Activated CD4-positive, alpha-beta T cell treated with anti-CD3 and anti-CD28 coated beads, Interleukin-2, amount 50 U/mL, for 1 hour (primary cell): ENCODE data around the gene ACAP1.
A peak's percentile ranks its signal among the peaks of the same experiment; 100 is the strongest.
"Not testable (repeated sequence)": the region's sequence is repeated elsewhere in the genome, so short reads cannot be mapped to it uniquely, and the experiment has no call there.

ENCODE experiments used
- DNase-seq: peaks from one replicate; pipeline ENCODE4 v3.0.0-alpha.2; 2020

Gene ACAP1

DNA sequence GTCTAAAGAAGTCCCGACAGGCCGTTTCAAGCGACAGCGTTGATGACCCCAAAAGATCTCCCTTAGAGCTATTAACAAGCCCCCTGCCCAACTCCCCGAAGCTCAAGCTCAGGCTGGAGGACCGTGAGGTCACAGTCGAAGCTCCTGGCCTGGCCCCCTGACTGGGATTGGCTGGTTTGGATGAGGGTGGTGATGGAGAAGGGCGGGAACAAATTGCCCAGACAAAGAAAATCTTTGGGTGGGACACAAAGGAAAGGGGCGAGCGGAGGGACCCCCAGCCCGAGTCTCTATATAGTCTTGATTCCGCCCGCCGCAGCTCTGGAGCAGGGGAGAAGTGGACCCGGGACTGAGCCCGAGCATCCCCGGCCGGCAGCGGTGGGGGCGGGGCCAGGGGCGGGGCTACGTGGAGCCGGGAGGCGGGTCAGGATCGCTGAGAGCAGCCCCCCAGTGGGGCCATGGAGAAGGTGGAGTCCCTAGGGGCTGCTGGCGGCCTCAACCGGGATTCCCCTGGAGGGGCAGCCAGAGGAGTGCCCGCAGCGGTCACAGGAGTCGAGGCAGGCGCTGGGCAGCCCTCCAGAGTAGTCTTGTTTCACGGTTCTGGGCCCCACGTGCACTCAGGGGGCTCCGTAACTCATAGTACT, 6.2 kb upstream of the ACAP1 start:
- peak; percentile 70 for DNase-seq

DNA sequence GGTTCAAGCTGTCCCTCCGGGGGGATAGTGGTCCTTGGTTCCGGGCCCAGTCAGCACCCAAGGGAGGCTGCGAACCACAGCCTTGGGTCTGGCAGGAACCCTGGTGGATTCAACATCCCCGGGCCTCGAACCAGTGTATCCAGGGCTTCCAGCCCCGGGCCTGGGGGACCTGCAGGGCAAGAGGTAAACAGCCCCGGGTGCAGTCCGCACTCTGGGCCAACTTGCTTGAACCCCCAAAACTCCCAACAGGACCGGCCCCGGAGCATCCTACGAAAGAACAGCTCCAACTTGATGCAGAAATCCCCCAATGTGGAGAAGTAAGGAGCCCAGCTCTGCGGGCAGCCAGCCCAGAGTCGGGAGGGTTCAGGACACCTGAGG, 5.7 kb upstream of the ACAP1 start:
- DNase-seq = no peak

DNA sequence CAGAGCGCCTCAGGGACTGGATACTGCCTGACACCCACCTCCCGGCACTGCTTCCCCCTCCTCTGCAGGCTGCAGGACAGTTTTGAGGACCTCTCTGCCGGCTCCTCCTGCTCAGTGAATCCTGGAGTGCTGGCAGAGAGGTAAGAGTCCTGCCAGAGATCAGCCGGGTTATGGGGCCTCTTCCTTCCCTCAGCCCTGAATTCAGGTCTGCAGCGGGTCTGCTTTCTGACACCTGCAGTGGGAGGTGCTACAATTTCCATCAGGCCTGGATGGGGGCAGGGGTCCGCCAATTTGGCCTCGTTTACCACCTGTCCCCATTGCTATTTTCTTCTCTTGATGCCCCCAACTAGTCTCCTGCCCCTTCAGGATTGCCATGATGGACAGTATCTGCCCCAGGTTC, 4.2 kb upstream of the ACAP1 start:
- DNase-seq = no peak

DNA sequence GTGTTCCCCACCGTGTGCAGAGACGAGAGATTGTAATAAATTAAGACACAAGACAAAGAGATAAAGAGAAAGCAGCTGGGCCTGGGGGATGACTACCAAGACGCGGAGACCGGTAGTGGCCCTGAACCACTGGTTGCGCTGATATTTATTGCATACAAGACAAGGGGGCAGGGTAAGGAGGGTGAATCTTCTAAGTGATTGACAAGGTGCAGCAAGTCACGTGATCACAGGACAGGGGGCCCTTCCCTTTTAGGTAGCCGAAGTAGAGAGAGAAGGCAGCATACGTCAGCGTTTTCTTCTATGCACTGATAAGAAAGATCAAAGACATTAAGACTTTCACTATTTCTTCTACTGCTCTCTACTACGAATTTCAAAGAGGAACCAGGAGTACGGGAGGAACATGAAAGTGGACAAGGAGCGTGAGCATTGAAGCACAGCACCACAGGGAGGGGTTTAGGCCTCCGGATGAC, 3.7 kb upstream of the ACAP1 start:
- DNase-seq = not testable (repeated sequence)

DNA sequence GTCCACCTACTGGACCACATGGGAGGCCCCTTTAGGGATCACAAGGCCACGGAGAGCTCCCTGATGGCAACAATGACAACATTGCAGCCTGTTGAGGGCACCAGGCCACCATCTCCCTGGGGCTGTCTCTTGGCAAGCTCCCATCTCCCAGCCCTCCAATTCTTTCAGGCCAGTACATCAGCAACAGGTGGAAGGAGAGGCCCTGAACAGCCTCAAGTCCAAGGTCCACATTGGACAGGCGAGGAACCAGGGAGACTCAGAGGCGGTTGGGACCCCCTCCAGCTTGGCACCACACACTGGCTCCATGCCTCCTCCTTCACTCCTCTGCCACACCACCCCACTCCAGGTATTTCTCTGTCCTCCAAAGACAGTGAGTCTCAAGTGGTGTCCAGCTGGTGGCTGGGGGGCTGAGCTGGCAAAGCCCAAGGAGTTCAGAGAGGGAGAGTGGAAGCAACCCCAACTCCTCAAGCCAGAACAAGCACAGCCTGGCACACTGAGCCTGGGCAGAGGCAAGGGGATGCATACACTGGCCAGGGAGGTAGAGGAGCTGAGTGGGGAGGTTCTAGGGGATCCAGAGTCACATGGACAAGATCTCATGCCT, 1.3 kb upstream of the ACAP1 start:
- DNase-seq = no peak

DNA sequence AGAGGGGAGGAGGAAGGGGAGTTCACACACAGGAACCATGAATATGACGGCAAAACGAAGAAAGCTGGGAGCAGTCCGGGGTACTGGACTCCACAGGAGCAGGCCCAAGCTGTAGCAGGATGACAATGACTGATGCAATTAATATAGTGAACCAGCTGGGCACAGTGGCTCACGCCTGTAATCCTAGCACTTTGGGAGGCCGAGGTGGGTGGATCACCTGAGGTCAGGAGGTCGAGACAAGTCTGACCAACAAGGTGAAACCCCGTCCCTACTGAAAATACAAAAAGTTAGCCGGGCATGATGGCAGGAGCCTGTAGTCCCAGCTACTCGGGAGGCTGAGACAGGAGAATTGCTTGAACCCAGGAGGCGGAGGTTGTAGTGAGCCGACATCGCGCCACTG, 564 bp upstream of the ACAP1 start:
- not testable (repeated sequence) for DNase-seq

DNA sequence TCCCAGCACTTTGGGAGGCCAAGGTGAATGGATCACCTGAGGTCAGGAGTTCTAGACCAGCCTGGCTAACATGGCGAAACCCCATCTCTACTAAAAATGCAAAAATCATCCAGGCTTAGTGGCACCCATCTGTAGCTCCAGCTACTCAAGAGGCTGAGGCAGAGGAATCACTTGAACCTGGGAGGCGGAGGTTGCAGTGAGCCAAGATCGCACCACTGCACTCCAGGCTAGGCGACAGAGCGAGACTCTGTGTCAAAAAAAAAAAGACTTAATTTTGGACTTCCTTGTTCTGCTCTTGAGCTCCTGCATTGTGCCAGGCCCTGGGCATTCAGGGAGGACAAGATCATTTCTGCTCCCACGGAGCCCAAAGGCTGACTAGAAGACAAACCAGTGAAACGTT, 1.3 kb downstream of the ACAP1 start:
- DNase-seq = not testable (repeated sequence)

DNA sequence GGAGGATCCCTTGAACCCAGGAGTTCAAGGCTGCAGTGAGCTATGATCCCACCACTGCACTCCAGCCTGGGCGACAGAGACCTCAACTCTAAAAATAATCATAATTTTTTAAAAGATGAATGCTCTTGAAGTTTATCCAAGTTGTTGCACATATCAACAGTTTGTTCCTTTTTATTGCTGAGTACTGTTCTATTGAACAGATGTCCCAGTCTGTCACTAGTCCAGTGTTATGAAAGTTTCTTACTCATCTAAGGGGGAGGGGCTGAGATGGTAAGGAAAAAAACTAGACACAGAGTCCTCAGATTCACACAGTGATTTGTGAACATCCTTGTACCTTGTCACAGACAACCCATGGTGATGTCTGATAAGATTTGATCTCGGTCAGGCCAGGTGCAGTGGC, 3.9 kb downstream of the ACAP1 start:
- no peak for DNase-seq

DNA sequence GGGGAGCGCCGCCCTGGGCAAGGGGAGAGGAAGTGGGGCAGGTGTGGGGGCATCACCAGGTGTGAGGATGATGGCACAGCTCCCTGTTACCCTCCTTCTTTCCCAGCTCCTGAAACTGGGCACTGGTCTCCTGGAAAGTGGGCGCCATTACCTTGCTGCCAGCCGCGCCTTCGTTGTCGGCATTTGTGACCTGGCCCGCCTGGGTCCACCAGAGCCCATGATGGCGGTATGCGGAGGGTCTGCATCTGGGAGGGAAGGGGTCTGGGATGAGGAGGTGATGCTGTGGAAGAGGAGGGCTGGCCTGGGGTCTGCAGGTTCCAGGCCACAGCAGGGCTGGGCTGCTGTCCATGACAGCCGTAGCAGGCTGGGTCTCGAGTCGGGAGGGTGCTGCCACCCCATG, 5.5 kb downstream of the ACAP1 start:
- DNase-seq = no peak

DNA sequence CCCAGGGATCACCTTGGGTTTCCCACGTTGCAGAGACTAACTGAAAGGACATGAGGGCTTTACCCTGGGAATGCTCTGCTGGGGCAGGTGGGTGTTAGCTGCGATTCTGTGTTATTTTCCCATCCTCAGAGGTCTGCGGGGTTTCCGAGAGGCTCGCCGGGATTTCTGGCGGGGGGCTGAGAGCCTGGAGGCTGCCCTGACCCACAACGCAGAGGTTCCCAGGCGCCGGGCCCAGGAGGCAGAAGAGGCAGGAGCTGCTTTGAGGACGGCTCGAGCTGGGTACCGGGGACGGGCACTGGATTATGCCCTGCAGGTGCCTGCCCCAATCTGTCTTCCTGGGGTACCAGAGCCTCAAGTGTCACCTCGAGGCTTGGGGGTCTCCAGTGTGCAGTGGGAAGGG, 6.9 kb downstream of the ACAP1 start:
- DNase-seq = no peak

DNA sequence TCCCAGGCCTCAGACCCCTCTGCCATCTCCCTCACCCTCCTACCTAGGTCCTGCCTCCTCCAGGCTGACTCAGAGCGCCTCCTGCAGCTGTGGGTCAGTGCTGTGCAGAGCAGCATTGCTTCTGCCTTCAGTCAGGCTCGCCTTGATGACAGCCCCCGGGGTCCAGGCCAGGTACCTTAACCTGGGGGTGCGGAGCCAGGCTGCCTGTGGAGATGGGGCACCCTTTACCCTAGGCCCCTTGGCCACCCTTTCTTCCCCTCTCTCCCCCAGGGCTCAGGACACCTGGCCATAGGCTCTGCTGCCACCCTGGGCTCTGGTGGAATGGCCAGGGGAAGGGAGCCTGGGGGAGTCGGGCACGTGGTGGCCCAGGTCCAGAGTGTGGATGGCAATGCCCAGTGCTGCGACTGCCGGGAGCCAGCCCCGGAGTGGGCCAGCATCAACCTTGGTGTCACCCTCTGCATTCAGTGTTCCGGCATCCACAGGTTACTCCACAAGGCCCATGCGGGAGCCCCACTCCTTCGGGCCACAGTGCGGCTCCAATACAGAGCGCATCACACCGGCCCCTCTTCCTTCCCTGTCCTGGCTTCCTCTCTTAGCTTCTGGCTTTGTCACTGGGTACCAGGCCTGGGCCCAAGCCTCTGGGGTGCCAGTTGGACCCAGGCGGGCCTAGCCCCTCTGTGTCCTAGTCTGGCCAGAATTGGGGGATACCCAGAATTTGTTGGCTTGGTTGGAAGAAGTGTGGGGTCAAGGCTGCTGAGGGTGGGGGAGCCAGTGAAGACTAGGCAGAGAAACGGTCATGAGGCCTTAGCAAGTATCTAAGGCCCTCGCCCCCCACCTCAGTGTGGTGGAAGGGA, 10.7 kb downstream of the ACAP1 start:
- DNase-seq = no peak

DNA sequence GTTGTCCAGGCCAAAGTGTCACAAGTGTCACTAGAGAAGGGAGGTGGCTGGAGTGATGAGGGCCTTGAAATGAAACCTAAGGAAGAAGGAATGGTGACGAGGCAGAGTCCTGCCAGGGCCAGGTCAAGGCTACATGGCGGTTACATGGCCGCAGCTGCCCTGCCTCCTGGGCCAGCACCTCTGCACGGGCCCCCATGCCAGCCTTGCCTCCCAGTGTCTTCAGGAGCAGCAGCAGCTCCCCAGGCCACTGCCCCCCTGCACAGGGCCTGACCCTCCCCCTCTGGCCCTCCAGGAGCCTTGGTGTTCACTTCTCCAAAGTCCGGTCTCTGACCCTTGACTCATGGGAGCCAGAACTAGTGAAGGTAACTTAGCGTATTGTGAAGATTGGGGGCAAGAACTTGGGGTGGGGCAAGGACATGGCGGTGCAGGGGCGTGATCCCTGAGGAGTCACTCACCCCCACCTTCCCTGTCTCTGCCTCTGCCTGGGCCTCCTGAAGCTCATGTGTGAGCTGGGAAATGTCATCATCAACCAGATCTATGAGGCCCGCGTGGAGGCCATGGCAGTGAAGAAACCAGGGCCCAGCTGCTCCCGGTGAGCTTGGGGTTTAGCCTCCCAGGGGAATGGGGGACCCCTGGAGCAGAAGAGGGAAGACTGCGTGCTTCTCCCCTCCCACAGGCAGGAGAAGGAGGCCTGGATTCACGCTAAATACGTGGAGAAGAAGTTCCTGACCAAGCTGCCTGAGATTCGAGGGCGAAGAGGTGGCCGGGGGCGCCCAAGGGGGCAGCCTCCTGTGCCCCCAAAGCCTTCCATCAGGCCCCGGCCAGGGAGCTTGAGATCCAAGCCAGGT, 11.5 kb downstream of the ACAP1 start:
- DNase-seq = no peak

DNA sequence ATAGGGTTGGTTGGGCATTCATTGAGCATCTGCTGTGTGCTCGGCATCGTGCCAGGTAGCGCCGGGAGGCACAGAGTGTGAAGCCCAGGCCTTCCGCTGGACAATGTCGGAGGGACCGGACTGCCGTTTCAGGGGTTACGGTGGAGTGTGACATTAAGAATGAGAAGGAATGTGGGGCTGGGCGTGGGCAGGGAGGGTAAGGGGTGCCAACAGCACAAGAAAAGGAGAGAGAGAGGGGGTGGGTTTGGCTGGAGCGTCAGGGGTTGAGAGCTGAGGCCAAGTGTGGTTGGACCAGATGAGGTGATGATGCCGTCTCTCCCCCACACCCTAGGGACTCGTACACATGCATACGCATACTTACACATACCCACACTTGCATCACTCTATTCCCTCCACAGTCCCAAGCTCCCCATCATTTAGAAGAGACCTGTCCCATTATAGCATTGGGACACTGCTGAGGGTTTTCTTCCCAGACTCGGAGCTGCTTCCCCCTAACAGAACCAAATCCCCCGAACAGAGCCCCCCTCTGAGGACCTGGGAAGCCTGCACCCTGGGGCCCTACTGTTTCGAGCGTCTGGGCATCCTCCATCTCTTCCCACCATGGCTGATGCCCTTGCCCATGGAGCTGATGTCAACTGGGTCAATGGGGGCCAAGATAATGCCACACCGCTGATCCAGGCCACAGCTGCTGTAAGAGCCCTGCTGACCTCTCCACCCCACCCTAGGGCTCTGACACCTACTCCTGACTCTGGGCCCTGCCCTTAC, 12.3 kb downstream of the ACAP1 start:
- DNase-seq = no peak

DNA sequence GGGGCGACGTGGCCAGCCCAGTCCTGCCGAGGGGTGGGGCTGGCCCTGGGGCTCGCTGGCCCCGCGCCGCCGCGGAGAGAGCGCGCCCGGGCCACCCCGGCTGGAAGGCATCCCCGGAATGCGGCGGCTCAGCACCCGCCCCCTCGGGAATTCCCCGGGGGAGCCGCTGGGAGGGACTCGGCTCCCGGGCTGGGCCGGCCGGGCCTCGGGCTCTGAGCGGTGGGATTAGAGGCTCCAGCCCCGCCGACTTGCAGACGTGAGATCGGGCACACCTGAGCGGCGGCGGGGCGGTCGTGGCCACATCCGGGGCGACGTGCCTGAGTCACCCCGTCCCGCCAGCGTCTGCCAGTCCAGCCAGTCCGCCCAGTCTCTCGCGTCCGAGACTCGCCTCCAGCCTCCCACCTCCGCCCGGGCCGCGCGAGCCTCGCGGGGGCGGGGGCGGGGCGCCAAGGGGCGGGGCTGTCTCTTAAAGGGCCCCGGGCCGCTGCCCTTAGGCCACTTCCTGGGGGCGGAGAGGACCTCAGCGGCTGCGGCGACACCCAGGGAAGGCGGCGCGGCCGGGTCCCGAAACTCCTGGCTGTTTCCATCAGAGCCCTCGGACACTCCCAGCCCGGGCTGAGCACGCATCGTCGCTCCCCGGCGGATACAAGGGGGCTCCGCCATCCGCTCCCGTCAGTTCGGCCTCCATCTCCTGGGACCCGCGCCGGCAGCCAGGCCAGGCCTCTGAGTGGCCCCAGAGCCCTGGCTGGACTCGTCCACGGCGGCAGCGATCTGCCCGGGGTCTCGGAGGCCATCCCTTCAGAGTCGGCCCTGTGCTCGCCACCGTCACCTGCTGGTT, 15.6 kb downstream of the ACAP1 start, which contains the start of gene KCTD11:
Gene KCTD11, plus strand, starts transcription at position 498 of the 838 bp plus-strand sequence.
- peak; percentile 68 for DNase-seq

DNA sequence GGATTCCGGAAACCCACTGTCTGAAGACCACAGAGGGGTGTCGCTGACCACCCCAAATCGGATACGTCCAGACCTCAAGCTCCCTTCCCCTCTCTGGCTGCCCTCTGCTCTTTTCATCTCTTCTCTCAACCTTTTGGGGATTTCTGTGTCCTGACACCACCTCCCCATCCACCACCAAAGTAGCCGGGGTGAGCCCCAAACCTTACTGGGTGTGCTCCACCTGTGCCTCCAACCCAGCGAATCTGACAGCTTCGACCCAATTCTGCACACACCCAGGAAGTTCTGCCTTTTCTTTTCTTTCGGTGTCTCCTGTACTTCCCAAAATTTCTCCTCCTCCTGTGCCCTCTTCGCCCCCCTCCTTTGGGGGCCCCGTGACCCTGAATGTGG, 16.2 kb downstream of the ACAP1 start:
- no peak for DNase-seq

DNA sequence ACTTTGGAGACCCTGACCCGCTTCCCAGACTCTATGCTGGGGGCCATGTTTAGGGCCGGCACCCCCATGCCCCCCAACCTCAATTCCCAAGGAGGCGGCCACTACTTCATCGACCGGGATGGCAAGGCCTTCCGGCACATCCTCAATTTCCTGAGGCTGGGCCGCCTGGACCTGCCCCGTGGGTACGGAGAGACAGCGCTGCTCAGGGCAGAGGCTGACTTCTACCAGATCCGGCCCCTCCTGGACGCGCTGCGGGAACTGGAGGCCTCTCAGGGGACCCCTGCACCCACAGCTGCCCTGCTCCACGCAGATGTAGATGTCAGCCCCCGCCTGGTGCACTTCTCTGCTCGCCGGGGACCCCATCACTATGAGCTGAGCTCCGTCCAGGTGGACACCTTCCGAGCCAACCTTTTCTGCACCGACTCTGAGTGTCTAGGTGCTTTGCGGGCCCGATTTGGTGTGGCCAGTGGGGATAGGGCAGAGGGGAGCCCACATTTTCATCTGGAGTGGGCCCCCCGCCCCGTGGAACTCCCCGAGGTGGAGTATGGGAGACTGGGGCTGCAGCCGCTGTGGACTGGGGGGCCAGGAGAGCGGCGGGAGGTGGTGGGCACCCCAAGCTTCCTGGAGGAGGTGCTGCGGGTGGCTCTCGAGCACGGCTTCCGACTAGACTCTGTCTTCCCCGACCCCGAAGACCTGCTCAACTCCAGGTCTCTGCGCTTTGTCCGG, 16.7 kb downstream of the ACAP1 start:
- DNase-seq = no peak

DNA sequence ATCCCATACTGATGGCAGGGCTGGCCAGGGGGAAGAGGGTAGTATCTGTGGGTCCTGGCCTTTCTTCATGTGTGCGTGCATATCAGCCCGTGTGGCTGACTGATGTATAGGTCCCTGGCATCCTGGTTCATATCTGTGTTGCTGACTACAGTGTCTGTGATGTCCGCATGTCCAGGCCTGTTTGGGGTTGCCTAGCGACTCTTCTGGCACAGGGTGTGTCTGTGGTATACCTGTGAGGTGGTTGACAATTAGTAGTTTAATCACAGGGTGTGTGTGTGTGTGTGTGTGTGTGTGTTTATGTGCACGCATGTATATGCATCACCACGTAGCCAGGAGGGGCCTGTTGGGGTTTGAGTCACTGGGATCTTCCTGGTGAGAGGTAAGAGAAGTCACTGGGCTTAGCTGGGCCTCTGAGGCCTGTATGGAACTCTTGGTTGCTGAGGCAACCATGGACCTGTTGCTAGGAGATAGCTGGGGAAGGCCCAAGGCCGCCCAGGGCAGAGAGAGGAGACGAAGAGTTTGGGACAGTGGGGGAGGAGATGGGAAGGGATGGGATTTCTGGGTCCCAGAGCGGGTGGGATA, 18.0 kb downstream of the ACAP1 start:
- DNase-seq = no peak

DNA sequence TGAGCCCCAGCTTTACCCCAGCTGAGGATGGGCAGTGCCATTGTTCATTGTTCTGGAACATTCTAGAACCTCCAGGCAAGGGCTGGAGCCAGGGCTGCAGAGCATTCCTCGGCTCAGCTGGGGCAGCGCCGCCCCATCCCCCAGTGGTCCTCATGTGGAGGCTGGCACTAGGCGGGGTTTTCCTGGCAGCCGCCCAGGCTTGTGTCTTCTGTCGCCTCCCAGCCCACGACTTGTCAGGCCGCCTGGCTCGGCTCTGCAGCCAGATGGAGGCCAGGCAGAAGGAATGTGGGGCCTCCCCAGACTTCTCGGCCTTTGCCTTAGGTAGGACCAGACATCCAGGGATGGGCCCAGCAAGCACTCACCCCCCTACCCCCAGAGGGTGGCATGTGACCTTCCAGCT, 18.7 kb downstream of the ACAP1 start, which contains the start of gene TMEM95:
Gene TMEM95, plus strand, starts transcription at position 104 of the 400 bp plus-strand sequence. Its CDS starts 49 bp downstream, at position 153.
- no peak for DNase-seq

DNA sequence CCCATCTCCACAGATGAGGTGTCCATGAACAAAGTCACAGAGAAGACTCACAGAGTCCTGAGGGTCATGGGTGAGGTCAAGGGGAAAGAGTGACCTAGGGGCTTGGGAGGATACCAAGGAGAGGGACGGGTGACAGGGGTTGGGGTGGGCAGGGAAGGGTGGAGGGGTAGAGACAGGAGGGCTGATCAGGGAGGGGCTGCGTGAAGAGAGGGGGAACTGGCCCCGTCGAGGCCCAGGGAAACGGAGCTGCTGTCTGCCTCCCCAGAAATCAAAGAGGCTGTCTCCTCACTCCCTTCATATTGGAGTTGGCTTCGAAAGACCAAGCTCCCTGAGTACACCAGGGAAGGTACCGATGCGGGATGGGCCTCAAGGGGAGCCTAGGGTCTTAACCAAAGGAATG, 19.2 kb downstream of the ACAP1 start:
- no peak for DNase-seq

DNA sequence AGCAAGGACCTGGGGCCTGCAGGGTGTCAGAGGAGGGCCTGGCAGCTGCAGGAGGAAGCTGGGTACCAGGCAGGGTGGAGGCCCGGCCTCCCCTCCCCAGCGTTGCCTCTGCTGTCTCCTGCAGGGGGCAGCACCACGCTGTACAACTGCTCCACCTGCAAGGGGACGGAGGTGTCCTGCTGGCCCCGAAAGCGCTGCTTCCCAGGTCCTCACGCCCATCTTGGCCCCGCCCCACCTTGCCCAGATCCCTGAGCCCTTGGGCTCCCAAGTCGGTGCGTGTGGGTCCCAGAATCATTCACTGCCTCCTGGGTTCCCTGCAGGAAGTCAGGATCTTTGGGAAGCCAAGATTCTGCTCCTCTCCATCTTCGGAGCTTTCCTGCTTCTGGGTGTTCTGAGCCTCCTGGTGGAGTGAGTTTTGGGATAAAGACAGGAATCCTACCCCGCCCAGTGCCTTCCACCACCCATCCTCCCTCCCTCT, 19.8 kb downstream of the ACAP1 start:
- DNase-seq = peak; percentile 84
